Measurements from ENCODE around the gene MBD3. TPM values are rescaled to one million over a fixed set of nuclear protein-coding genes. Genes with fewer than 3 reads are reported as not detected.

Gene MBD3
- total RNA-seq, 4 donors from 2014 or later, result 61.4 to 121 (median 68.7) TPM

GRCh38 chr19:1554968-1555367 lies 37.7 kb downstream of the MBD3 start:
- H3K4me1 ChIP-seq, result no peaks in the 10 kb centered on the region
- 84 to 91% methylated on average over 18 to 24 of the region's 24 CpGs for WGBS, 2 donors (ENCODE audit: low coverage in 1 of 2)
- no peak overlapping the region for H3K27ac ChIP-seq
- H3K36me3 ChIP-seq, result peaks cover 0 to 4% (median 0%) of the 10 kb centered on the region in 4 donors
- intact Hi-C loops (cut with DNase I; ENCODE audit: low total_unique reads), result no loop called here
- no peak for DNase-seq
- H3K9me3 ChIP-seq, result no peaks in the 10 kb centered on the region
- H3K27me3 ChIP-seq, result no peaks in the 10 kb centered on the region
- TF ChIP-seq EP300 (IDR thresholded peaks at IDR 0.05; ENCODE audit: low read depth), result no peak
- TF ChIP-seq POLR2A (IDR thresholded peaks at IDR 0.05), result no peak
- TF ChIP-seq, protein P1, sequence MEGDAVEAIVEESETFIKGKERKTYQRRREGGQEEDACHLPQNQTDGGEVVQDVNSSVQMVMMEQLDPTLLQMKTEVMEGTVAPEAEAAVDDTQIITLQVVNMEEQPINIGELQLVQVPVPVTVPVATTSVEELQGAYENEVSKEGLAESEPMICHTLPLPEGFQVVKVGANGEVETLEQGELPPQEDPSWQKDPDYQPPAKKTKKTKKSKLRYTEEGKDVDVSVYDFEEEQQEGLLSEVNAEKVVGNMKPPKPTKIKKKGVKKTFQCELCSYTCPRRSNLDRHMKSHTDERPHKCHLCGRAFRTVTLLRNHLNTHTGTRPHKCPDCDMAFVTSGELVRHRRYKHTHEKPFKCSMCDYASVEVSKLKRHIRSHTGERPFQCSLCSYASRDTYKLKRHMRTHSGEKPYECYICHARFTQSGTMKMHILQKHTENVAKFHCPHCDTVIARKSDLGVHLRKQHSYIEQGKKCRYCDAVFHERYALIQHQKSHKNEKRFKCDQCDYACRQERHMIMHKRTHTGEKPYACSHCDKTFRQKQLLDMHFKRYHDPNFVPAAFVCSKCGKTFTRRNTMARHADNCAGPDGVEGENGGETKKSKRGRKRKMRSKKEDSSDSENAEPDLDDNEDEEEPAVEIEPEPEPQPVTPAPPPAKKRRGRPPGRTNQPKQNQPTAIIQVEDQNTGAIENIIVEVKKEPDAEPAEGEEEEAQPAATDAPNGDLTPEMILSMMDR (IDR thresholded peaks at IDR 0.05), result no peak
- no peak for TF ChIP-seq POLR2AphosphoS5 (IDR thresholded peaks at IDR 0.05)
- H3K4me3 ChIP-seq, result no peak overlapping the region
- in situ Hi-C loops (cut with MboI; ENCODE audit: low pct_ligation_motif_present in 1 of 4, low pct_unique_long_range_greater_than_20kb in 1 of 4, low sequenced_read_pairs in 3 of 4), result no loop called here

GRCh38 chr19:1553415-1553814 lies 39.2 kb downstream of the MBD3 start:
- intact Hi-C loops (cut with DNase I; ENCODE audit: low total_unique reads), result no loop called here
- in situ Hi-C loops (cut with MboI; ENCODE audit: low pct_ligation_motif_present in 1 of 4, low pct_unique_long_range_greater_than_20kb in 1 of 4, low sequenced_read_pairs in 3 of 4), result no loop called here
- TF ChIP-seq POLR2AphosphoS5 (IDR thresholded peaks at IDR 0.05) (no peak), EP300 (IDR thresholded peaks at IDR 0.05; ENCODE audit: low read depth) (no peak), POLR2A (IDR thresholded peaks at IDR 0.05) (no peak)
- TF ChIP-seq, protein P1 (IDR thresholded peaks at IDR 0.05), result no peak
- Histone ChIP-seq H3K27me3 (no peaks in the 10 kb centered on the region), H3K4me1 (no peaks in the 10 kb centered on the region), H3K9me3 (no peaks in the 10 kb centered on the region), H3K36me3 (peaks cover 0 to 4% (median 0%) of the 10 kb centered on the region in 4 donors), H3K27ac (no peak overlapping the region), H3K4me3 (no peak overlapping the region)
- no peak for DNase-seq
- 80% methylated on average over 8 to 10 of the region's 10 CpGs for WGBS, 2 donors (ENCODE audit: low coverage in 1 of 2)

DNA sequence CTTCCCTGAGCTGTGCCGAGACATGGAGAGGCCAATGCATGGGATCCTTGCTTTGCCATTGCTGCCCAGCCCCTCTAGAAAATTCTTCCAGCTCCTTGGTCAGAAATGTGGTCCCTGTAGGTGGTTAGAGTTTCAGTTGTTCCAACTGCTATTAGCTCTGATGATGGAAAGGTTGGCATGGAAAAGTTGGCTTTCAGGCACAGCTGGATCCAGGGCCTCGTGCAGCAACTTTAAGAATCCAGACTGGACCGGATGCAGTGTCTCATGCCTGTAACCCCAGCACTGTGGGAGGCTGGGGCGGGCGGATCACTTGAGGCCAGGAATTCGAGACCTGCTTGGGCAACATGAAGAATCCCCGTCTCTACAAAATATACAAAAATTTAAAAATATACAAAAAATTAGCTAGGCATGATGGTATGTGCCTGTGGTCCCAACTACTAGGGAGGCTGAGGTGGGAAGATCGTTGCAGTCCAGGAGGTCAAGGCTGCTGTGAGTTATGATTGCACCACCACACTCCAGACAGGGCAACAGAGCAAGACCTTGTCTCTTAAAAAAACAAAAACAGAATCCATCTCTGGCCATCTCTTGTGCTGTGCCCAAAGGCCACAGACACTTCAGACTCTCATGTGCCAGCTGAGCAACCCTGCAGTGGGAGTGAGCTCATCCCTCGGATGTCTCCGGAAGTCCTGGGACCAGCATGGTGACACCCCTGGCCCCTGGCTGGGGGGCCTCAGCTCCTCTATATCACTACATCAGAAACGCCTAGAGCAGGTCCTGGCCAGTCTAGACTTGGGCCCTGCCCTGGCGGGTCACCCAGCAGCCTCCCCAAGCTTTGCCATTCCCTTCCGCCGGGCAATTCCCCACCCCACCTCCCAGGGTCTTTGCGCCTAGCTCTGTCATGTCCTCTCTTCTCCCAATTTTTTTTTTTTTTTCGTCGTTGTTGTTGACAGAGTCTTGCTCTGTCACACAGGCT lies 41.3 kb downstream of the MBD3 start:
- Histone ChIP-seq H3K27me3 (no peaks in the 10 kb centered on the region), H3K36me3 (peaks cover 0 to 2% (median 0%) of the 10 kb centered on the region in 4 donors), H3K9me3 (no peaks in the 10 kb centered on the region), H3K4me3 (no peak overlapping the region), H3K4me1 (peaks cover 0 to 3% (median under 1%) of the 10 kb centered on the region in 4 donors), H3K27ac (no peak overlapping the region)
- WGBS, 2 donors (ENCODE audit: low coverage in 1 of 2), result 70 to 79% methylated on average over 10 to 17 of the region's 17 CpGs
- in situ Hi-C loops (cut with MboI; ENCODE audit: low pct_ligation_motif_present in 1 of 4, low pct_unique_long_range_greater_than_20kb in 1 of 4, low sequenced_read_pairs in 3 of 4) (no loop called here), intact Hi-C loops (cut with DNase I; ENCODE audit: low total_unique reads) (no loop called here)
- DNase-seq, result no peak
- TF ChIP-seq, protein P1 (IDR thresholded peaks at IDR 0.05), result no peak
- TF ChIP-seq POLR2A (IDR thresholded peaks at IDR 0.05) (no peak), EP300 (IDR thresholded peaks at IDR 0.05; ENCODE audit: low read depth) (no peak), POLR2AphosphoS5 (IDR thresholded peaks at IDR 0.05) (no peak)

DNA sequence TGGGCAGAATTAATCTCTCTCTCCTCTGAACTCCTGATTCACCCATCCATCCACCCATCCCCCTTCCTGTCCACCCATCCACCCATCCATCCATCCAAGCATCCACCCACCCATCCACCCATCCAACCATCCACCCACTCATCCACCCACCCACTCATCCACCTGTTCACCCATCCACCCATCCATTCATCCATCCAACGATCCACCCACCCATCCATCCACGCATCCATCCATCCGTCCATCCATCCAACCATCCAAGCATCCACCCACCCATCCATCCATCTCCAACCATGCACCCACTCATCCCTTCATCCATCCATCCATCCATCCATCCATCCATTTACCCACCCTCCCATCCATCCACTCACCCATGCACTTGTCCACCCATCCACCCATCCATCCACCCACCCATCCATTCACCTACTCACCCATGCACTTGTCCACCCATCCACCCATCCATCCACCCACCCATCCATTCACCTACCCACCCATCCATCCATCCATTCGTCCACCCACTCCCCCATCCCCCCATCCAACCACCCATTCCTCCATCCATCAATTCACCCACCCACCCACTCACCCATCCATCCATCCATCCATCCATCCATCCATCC lies 43.2 kb downstream of the MBD3 start:
- peaks cover 0 to 7% (median 4%) of the 10 kb centered on the region in 4 donors for H3K4me1 ChIP-seq
- no peak overlapping the region for H3K4me3 ChIP-seq
- H3K36me3 ChIP-seq, result no peaks in the 10 kb centered on the region
- H3K9me3 ChIP-seq, result no peaks in the 10 kb centered on the region
- in situ Hi-C loops (cut with MboI; ENCODE audit: low pct_ligation_motif_present in 1 of 4, low pct_unique_long_range_greater_than_20kb in 1 of 4, low sequenced_read_pairs in 3 of 4) (loop anchor here (10.0 to 25.0 kb wide), 4 partner anchors 125 to 263 kb away; partner anchors contain the start of gene ATP8B3 (in 1 of the 4)), intact Hi-C loops (cut with DNase I; ENCODE audit: low total_unique reads) (loop anchor here (10.0 kb wide), 1 partner anchor 215 kb away; no protein-coding TSS in a partner anchor)
- 82 to 83% methylated on average over 4 of the region's 4 CpGs for whole genome bisulfite sequencing, 2 donors (ENCODE audit: low coverage in 1 of 2)
- H3K27me3 ChIP-seq, result peaks cover 8% of the 10 kb centered on the region
- H3K27ac ChIP-seq, result no peak overlapping the region
- DNase-seq, result no peak
- TF ChIP-seq EP300 (IDR thresholded peaks at IDR 0.05; ENCODE audit: low read depth), result no peak

All from transverse colon (tissue), 4 donors.